ENCODE data around the gene SRGAP3. TPM values are rescaled to one million over a fixed set of nuclear protein-coding genes. Genes with fewer than 3 reads are reported as not detected.

Gene SRGAP3
- total RNA-seq, 1 donor from 2014 or later = 16.0 TPM

DNA sequence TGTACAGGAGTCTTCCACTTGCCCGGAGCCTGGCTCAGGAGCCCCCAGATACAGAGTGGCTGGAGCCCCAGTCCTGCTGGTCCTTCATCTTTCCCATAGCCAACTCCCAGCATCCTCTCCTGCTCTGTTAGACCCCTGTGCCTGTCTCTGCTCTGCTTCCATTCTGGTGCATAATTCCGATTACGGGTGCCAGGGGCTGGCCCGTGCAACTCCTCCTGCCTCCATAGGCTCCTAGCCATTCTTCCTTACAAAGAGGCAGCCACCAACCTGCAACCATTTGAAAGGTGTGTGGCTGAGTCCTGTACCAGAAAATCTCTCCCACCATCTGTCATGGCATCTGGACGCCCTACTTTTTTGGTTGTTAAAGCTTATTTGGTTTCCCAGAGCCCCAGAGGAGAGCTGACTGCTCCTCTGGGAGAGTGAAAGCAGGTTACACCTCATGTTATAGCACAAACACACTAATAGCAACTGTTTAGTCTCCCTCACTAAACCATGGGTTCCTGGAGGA, 281.0 kb downstream of the SRGAP3 start:
- DNase-seq (ENCODE audit: low read depth) = no peak

DNA sequence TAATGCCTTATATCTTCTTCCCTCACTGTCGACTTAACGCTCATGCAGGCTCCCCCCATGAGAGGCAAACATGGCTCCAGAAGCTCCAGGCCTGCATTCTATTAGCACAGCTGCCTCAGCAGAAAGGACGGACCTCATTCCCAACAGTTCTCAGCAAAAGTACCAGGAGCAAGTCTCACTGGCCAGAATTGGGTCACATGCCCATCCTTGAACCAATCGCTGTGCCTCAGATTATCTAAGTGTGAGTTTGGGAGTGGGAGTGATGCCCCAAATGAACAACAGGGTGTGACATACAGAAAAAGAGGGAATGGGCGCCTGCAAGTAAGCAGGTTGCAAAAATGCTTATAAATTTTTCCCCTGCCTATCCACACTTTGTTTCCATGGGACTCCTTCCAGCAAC, 281.9 kb downstream of the SRGAP3 start:
- no peak for DNase-seq (ENCODE audit: low read depth)

DNA sequence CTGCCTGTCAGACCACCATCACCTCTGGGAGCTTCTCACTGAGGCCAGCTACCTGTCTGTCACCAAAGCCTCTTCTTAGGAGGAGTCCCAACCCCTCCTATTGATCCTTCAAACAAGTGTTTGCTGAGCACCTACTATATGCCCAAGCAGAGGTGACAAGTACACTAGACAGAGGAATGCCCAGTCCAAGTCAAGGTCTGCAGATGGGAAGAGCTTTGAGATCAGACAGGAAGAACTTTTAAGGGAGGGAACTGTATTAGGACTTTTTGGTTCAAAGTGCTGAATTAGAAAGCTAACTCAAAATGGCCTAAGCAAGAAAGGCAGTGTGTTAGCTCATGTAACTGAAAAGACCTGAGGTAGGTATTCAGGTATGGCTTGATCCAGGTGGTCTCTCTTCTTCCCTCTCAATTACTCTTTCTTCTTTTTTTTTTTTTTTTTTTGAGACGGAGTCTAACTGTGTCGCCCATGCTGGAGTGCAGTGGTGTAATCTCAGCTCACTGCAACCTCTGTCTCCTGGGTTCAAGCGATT, 282.6 kb downstream of the SRGAP3 start:
- no peak for DNase-seq (ENCODE audit: low read depth)

DNA sequence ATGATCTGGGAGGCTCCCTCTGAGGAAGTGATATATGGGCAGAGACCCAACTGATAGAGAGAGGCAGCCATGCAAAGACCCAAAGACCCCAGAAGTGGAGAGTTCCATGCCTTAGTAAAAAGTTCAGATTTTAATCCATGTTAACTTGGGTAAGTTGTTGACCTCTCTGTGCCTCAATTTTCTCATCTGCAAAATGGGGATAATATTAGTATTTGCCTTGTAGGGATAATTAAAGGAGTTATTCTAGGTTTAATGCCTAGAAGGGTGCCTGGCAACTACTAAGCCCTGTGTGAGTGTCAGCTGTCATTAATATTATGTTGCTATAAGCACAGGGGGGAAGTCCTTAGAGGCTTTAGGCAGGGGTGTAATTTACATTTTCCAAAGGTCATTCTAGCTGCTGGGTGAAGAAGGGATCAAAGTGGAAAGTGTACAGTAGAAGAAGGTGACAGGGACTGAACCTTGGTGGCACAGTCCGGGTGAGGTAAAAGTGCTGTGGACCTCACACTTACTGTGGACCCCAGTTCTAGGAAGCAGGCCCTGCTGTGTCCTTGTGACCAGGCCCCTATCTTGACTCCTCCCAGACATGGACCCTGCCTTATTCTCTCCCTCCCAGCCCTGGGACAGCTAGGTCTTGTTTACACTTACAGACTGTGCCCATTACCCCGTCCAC, 283.2 kb downstream of the SRGAP3 start:
- no peak for DNase-seq (ENCODE audit: low read depth)

DNA sequence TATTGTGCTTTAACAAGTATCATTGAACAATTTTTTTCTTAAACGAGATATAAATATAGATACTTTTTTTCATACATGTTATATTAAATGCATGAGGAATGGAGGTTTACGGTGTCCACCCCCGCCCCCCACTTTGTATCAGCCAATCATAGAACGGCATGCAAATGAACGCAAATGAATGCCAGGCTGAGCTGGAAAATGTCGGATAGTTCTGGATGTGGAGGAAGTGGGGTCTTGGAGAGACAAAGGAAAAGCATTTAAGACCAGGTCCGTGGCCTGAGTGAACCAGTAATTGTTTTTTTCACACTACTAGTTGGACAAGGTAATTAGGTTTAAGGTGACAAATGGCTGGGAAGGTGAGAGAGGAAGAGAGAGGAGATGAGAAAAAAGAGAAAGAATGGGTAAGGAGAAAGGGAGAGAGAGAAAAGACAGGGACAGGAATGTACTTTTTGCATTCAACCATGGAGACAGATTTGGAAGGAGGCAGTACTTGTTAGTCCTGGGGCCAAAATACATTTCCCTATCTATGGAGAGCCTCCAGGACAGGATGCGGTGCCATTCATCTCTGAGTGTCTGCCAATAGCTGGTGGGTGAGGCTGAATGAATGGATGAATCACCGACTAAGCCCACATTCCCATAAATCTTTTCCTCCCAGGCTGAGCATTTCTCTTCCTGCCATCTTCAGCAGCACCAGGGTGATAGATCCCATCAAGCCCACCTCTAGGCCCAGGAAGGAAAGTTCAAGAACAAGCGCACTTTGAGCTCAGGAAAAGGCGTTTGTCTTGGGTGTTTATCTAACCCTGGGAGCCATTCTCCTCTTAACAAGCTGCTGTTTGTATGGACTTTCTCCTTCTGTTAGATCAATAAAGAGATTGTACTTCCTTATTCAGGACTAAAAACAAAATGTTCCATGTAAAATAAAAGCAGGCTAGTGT, 284.7 kb downstream of the SRGAP3 start:
- peak; percentile 82 for DNase-seq (ENCODE audit: low read depth)

DNA sequence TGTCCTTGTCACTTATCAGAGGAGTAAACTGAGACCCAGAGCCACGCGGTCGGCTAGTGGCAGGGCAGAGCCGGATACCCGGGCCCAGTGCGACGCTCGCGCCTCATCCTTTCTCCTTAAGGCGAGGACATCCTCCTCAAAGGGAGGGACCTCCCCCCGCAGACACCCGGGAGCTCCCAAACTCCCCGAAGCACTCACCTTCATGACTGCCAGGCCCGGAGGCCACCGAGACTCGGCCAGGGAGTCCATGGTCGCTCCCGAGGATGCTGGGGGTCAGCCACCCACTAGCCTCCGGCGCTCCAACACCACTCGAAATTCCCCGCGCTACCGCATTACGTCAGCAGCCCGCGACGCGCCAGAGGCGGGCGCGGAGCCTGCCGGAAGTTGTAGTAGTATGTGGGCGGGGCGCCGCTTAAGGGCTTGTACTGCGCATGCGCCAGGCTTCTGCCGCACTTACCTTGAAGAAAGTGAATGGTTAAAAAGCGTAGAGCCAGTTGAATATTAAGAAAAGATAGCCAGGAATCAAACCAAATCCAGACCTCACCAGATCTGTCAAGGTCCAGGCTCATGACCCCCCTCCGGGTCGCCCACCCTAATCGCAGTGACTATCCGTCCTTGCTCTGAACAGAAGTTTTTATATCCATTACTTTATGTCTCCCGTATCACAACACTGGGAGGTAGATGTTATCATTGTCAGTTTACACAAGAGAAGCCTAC, 286.2 kb downstream of the SRGAP3 start, which contains the start of gene RAD18:
TSS of gene RAD18 (minus strand) at position 336 of the 717 bp plus-strand sequence. CDS start at position 249, 87 bp downstream.
- peak; percentile 76 for DNase-seq (ENCODE audit: low read depth)

DNA sequence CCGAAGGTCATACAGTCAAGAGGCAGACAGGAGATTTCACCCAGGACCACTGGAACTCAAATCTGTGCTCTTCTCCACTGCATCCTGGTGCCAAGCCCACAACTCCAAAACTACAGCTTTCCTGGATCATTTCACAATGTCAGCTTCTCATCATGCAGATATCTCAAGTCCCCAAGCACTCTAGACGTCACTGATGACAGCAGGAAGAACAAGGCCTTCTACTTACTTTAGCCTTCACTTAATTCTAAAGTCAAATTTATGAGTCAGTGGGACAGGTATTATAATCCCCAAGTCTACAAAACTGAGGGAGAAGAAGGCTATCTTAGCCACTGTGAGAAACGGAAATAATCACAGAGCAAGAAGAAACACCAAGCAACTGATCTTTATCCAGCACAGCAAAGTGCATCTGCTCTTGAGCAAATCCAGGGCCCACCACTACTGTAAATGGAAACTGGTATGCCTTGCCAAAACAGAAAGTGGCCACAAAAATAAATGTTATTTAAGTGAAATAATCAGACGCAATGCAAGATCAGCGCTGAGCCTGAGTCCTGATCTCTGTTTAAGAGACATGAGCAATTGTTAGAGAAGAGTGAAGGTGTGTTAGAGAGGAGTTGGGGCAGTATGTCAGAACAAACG, 287.1 kb downstream of the SRGAP3 start:
- no peak for DNase-seq (ENCODE audit: low read depth)

DNA sequence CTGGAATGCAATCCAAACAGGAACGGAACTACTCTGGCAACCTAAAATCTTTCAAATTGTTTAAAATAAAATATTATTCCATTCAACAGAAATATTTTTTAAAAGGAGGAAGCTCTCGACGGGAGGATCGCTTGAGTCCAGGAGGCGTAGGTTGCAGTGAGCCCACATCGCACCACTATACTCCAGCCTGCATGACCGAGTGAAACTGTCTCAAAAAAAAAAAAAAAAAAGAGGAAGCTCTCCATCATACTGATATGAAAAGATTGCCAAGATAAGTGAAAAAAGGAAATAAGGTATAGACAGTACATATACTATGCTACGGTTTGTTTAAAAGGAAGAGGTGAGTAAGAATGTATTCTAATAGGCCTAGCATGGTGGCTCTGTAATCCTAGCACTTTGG, 289.8 kb downstream of the SRGAP3 start:
- DNase-seq (ENCODE audit: low read depth) = no peak

DNA sequence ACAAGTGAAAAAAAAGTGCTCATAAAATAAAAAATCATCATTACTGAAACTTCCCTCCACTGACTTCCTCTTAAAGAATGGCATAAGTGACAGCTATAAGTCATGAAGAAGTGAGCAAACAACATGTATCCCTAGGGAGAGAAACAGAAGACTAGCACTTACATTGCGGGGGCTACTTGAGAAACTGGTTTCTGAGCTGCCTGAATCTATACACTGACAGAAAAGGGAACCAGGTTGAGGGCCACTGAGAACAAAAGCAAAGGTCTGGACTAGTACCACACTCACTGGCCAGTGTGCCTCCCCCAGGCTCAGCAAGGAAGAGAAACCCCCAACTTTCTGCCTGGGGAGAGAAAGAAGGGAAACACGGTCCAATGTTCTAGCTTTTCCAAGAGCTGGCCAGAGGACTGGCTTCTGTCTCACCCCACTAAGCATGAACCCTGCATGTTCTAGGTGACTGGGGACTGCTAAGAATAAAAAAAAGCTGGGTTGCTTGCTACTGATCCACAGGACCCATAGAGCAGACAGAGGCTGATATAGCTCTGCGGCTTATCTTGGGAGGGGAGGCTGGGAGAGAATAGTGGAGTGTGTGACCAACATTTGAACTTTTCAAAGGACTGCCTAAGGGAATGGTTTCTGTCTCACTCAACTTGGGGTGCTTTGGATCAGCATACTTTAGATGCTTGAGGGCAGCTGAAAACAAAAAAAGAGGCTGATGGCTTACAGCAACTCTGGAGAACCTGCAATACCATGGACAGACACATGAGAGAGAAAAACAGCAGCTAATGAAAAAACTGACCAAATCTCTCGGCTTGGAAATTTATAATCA, 294.3 kb downstream of the SRGAP3 start:
- peak; percentile 32 for DNase-seq (ENCODE audit: low read depth)

DNA sequence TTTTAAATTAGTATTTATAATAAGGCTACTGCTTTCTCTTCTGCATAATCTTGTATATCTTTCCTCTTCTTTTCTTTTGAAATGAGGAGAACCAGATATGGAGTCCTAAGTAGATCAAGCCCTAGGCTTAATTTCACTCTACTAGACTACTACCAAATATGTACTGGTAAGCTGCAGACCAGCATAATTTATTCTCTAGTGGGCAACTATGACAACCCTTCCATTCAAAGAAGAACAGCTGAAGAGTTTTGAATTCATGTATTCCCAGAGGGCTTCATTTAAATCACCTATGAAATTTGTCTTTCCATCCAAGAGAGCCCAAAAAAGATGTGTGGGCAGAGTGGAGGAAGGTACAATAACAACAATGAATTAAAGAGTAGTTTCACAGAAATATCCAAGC, 296.1 kb downstream of the SRGAP3 start:
- no peak for DNase-seq (ENCODE audit: low read depth)

DNA sequence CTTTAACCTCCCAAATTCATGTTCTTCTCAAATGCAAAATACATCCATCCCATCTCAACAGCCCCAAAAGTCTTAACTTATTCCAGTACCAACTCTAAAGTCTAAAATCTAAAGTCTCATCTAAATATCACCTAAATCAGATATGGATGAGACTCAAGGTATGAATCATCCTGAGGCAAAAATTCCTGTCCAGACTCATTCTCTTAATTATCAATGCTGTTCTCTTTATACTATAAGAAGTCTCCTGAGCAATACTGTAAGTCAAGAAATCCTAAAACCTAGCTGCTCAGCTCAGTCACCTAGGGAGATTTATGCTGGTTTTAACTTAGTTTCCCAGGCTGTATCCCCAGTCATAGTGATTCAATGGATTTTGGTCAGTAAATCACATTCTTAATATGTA, 297.3 kb downstream of the SRGAP3 start:
- no peak for DNase-seq (ENCODE audit: low read depth)

DNA sequence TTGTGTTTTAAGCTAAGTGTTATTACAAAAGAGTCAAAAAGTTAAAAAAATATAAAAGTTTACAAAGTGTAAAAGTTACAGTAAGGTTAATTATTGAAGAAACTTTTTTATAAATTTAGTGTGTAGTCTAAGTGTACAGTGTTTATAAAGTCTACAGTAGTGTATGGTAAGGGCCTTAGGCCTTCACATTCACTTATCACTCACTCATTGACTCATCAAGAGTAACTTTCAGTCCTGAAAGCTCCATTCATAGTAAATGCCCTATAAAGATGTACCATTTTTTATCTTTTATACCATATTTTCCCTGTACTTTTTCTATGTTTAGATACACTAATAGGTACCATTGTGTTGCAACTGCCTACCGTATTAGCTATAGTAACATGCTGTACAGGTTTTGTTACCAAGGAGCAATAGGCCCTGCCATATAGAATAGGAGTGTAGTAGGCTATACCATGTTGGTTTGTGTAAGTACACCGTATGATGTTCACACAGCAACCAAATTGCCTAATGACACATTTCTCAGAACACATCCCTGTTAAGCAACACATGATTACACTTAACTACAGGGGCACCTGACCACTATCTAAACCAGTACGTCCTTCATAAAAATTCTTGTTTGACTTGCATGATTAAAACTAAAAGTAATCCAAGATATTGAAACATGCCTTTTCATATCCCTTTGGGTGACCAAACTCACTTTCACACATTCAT, 303.4 kb downstream of the SRGAP3 start:
- DNase-seq (ENCODE audit: low read depth) = no peak

DNA sequence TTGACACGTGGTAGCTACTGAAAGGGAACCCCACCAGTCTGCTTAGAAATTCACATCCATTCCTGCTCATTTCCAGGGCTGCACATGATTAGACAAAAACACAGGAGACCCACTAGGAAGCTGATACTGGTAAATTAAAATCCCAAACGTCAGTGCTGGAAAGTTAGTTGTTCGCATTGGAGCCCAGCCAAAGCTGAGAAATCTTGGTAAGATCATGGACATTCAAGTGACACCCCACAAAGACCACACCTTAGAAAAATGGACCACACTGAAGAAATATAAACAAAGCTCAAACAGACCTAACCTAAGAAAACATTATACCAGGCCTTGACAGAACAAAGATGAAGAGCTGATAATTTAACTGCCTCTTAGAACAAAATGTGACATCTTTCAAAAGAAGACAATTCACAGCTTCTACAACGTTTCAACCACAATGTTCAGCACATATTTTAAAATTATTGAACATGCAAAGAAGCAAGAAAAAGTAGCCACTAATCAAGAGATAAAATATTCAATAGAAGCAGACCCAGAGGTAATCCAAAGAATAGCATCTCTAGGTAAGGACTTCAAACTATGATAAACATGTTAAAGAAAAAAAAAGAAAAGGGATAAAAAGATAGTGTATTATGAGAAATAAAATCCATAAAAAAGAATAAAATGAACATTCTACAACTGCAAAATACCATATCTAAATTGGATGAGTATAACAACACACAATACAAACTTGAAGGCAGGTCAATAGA, 306.5 kb downstream of the SRGAP3 start:
- no peak for DNase-seq (ENCODE audit: low read depth)

DNA sequence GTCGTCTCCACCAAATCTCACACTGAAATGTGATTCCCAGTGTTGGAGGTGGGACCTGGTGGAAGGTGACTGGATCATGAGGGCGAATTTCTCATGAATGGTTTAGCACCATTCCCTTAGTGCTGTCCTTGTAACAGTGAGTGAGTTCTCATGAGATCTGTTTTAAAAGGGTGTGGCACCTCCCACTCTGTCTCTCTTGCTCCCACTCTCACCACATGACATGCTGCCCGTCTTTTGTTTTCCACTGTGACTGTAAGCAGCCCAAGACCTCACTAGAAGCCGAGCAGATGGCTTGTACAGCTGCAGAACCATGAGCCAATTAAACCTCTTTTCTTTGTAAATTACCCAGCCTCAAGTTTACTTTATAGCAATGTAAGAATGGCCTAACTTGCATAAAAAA, 307.3 kb downstream of the SRGAP3 start:
- no peak for DNase-seq (ENCODE audit: low read depth)

DNA sequence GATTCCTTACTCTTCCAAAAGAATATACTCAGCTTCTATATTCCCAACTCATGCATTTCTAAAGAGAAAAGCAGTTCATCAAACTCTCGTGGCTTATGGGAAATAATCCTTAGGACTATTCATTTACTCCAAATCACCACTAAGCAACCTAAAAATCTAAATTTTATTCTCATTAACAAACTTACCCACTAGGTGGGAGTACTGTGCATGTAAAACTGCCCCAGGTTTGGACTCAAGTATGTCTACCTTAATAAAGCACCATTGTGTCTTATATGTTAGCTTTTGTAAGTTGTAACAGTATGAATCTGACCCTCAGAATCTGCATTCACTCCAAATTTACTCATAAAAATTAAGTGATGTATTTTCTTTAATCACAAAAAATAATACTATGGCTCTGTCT, 311.4 kb downstream of the SRGAP3 start:
- peak; percentile 64 for DNase-seq (ENCODE audit: low read depth)

DNA sequence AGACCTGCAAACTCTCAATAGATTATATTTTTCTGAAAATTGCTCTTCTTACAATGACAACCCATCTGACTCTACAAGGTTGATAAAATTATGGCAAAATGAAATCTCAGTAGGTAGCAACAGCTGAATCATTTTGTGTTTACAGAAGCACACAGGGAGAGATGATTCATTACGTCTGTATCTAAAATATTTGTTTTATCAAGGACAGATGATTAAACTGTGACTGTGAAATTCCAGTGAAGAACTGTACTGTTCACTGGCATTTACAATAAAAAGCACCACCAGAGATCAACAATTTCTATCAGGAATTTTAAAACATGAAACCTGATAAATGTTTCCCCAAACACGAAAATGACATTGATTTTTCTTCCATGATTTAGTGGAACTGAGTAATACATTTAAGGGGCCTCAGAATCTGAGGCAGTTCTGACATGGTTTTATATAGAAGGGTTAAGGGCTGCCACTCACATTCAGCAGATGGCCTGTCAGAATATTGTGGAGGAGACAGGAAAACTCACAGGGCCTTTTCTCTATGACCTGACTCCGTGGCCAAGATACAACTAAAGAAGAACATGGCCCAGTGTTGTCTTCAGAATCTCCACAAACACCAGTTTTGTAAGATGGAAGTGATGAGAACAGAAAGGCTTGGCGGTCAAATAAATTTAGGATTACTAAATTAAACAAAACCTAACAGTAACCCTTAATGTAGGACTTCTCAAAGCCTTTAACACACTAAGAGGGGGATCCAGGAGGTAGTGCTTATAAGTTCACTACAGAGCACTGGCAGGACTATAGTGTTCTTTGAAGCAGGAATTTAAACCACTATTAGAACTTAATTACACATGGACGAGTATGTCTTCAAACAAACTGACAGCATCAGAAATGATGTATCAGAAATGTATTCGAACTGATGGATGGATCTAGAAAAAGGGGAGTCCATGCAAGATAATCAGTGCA, 312.1 kb downstream of the SRGAP3 start:
- peak; percentile 96 for DNase-seq (ENCODE audit: low read depth)

DNA sequence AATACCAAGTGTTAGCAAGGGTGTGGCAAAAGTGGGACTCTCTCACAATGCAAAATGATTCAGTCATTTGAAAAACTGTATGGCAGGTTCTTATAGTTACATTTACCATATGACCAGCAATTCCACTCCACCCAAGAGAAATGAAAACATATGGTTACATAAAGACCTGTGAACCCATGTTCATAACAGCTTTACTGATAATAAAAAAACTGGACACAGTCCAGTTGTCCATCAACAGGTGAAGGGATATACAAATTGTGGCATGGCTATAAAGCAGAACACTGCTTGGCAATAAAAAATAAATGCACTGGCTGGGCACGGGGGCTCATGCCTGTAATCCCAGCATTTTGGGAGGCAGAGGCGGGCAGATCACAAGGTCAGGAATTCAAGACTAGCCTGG, 316.9 kb downstream of the SRGAP3 start:
- DNase-seq (ENCODE audit: low read depth) = no peak

DNA sequence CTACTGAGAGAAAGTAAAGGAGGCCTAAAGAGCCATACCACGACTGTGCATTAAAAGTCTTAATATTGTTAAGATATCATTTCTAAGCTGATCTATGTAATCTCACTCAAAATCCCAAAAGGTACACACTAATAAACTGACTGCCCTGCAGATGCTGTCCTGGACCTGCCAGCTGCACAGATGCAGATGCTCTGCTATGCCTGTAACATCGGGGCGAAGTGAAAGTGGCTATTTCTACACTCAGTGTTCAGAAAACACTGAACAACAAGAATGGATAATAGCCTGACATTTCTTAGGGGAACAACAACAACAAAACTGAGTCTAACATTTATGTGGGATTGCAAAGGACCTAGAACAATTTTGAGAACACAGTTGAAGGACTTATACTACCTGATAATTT, 318.1 kb downstream of the SRGAP3 start:
- DNase-seq (ENCODE audit: low read depth) = no peak
